HepG2 (cell line): ENCODE data around the gene GPR62. TPM values are rescaled to one million over a fixed set of nuclear protein-coding genes. Genes with fewer than 3 reads are reported as not detected.

ENCODE experiments used
- CEBPB ChIP-seq: IDR thresholded peaks from 2 replicates; pipeline ENCODE4 v1.6.1; 2011; ENCODE audit warnings: low read depth, low read length, improper control_type of control experiment, borderline replicate concordance
- FLYWCH1 ChIP-seq: sonication (generic); formaldehyde crosslinking; IDR thresholded peaks from 2 replicates; pipeline ENCODE4 v1.8.1; 2023; ENCODE audit warnings: mild to moderate bottlenecking, missing genetic modification reagents
- IRF2 ChIP-seq: IDR thresholded peaks from 2 replicates; pipeline ENCODE4 v1.6.1; 2018; ENCODE audit warnings: missing genetic modification reagents, missing compliant biosample characterization
- KAT2B ChIP-seq: fragments of 150-350 bp; IDR thresholded peaks from 2 replicates; pipeline ENCODE4 v1.6.1; 2014; ENCODE audit warnings: low read depth, low read length, borderline replicate concordance
- KMT2B ChIP-seq: IDR thresholded peaks from 2 replicates; pipeline ENCODE4 v1.6.1; 2016; ENCODE audit warnings: missing genetic modification reagents, missing compliant biosample characterization
- MED13 ChIP-seq: sonication (generic); formaldehyde crosslinking; IDR thresholded peaks from 2 replicates; pipeline ENCODE4 v1.5.0; 2020; ENCODE audit warnings: missing genetic modification reagents
- MYC ChIP-seq: sonication (generic); formaldehyde crosslinking; IDR thresholded peaks from 2 replicates; pipeline ENCODE4 v1.9.0; 2021; ENCODE audit warnings: missing genetic modification reagents, borderline replicate concordance
- NFE2L1 ChIP-seq: sonication (generic); formaldehyde crosslinking; IDR thresholded peaks from 2 replicates; pipeline ENCODE4 v1.4.0; 2020; ENCODE audit warnings: missing genetic modification reagents, mild to moderate bottlenecking, borderline replicate concordance
- PAX8 ChIP-seq: sonication (generic); formaldehyde crosslinking; IDR thresholded peaks from 2 replicates; pipeline ENCODE4 v1.8.0; 2022; ENCODE audit warnings: mild to moderate bottlenecking, missing genetic modification reagents, borderline replicate concordance
- PRDM10 ChIP-seq: sonication (generic); formaldehyde crosslinking; IDR thresholded peaks from 2 replicates; pipeline ENCODE4 v1.4.0; 2020; ENCODE audit warnings: low read depth, missing genetic modification reagents
- SAP130 ChIP-seq: IDR thresholded peaks from 2 replicates; pipeline ENCODE4 v1.6.1; 2016; ENCODE audit warnings: low read depth
- SOX6 ChIP-seq, 2 experiments: fragments of 450-650 bp in 1 of 2; sonication (generic) in 1 of 2; formaldehyde crosslinking in 1 of 2; IDR thresholded peaks; 2 replicates each; pipeline versions ENCODE4 v1.4.0 to v1.6.1; 2017 to 2020; ENCODE audit warnings: antibody characterized with exemption in 1 of 2, mild to moderate bottlenecking in 1 of 2, missing genetic modification reagents in 1 of 2
- ZFP62 ChIP-seq: sonication (generic); formaldehyde crosslinking; IDR thresholded peaks from 2 replicates; pipeline ENCODE4 v1.4.0; 2020; ENCODE audit warnings: missing genetic modification reagents
- ZNF430 ChIP-seq: sonication (generic); formaldehyde crosslinking; IDR thresholded peaks from 2 replicates; pipeline ENCODE4 v1.9.0; 2021; ENCODE audit warnings: mild to moderate bottlenecking, missing genetic modification reagents
- ZNF451 ChIP-seq: sonication (generic); formaldehyde crosslinking; IDR thresholded peaks from 2 replicates; pipeline ENCODE4 v1.5.0; 2020; ENCODE audit warnings: mild to moderate bottlenecking, missing genetic modification reagents
- ZNF557 ChIP-seq: sonication (generic); formaldehyde crosslinking; IDR thresholded peaks from 2 replicates; pipeline ENCODE4 v1.4.0; 2020; ENCODE audit warnings: missing genetic modification reagents
- ZNF616 ChIP-seq: sonication (generic); formaldehyde crosslinking; IDR thresholded peaks from 2 replicates; pipeline ENCODE4 v1.5.0; 2020; ENCODE audit warnings: low read depth, mild to moderate bottlenecking, missing genetic modification reagents
- ZNF790 ChIP-seq: sonication (generic); formaldehyde crosslinking; IDR thresholded peaks from 2 replicates; pipeline ENCODE4 v1.8.0; 2022; ENCODE audit warnings: missing genetic modification reagents, mild to moderate bottlenecking, borderline replicate concordance
- polyA plus RNA-seq, 8 experiments: library from polyadenylated mRNA; depleted of rRNA in 3 of 8; stranded (reverse) in 7 of 8; unstranded in 1 of 8; fragments of >200 nt; fragmentation: Illumina TruSeq in 4 of 8; extraction: Trizol in 4 of 8; gene quantifications; 2 replicates each; pipeline versions ENCODE4 v1.2.1 to v1.2.3, GENCODE V29; 2011 to 2016; ENCODE audit warnings: low read depth in 4 of 8, missing spikeins in 1 of 8, mixed read lengths in 1 of 8; ENCODE audit not compliant: insufficient read depth in 1 of 8
- total RNA-seq, 5 experiments: library from RNA; depleted of rRNA; stranded (reverse); fragments of >200 nt; fragmentation: Illumina TruSeq; extraction: Trizol; gene quantifications; 2 replicates each; pipeline ENCODE4 v1.2.3, GENCODE V29; 2016; ENCODE audit warnings: low read depth in 1 of 5
- TF ChIP-seq, protein P1 (sequence below): sonication (generic); formaldehyde crosslinking; conservative IDR thresholded peaks from 2 replicates; pipeline ENCODE4 v1.8.0; 2022; ENCODE audit warnings: low read depth, missing genetic modification reagents
- TF ChIP-seq, protein P2 (sequence below): sonication (generic); formaldehyde crosslinking; conservative IDR thresholded peaks from 2 replicates; pipeline ENCODE4 v1.8.1; 2023; ENCODE audit warnings: missing genetic modification reagents
- TF ChIP-seq, protein P3 (sequence below): sonication (generic); formaldehyde crosslinking; IDR thresholded peaks from 2 replicates; pipeline ENCODE4 v1.4.0; 2020; ENCODE audit warnings: missing genetic modification reagents; ENCODE audit errors: not compliant biosample characterization
- TF ChIP-seq, protein P4 (sequence below): sonication (generic); formaldehyde crosslinking; IDR thresholded peaks from 2 replicates; pipeline ENCODE4 v1.8.0; 2023; ENCODE audit warnings: mild to moderate bottlenecking, missing genetic modification reagents

The GPR62 gene
- total and polyA plus RNA-seq, 2 of the 13 experiments (the other 11 are each of a cell fraction or from before 2014, with no cell fraction given): not detected

DNA sequence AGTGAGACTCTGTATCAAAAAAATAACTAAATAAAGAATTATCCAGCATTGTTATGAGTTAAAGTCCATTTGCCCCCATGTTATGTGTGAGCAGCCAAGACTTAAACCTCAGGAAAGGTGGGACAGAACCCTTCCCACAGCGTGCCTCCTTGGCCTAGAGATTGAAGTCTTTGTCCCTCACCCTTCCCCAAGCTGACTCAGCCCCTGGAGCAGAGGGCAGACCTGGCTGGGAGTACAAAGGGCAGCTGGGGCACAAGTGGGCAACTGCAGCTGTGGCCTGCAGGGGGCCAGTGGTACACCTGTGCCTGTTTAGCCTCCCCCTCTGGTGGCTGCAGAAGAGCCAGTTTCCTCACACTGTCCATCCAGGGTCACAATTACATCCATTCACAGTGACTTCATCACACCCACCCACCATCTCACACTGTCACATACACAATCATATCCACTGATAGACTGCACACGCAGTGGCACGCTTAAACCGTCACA, 27.2 kb downstream of the GPR62 start (continued):
- TF ChIP-seq, protein P1, sequence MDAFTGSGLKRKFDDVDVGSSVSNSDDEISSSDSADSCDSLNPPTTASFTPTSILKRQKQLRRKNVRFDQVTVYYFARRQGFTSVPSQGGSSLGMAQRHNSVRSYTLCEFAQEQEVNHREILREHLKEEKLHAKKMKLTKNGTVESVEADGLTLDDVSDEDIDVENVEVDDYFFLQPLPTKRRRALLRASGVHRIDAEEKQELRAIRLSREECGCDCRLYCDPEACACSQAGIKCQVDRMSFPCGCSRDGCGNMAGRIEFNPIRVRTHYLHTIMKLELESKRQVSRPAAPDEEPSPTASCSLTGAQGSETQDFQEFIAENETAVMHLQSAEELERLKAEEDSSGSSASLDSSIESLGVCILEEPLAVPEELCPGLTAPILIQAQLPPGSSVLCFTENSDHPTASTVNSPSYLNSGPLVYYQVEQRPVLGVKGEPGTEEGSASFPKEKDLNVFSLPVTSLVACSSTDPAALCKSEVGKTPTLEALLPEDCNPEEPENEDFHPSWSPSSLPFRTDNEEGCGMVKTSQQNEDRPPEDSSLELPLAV (CRISPR knock-in tag): no peak
- TF ChIP-seq MYC (peak; percentile 87), KMT2B (CRISPR knock-in tag) (peak; percentile 16; the same call in 1 of the 2 replicates), NFE2L1 (CRISPR knock-in tag) (no peak), CEBPB (no peak), ZNF451 (no peak), SAP130 (CRISPR knock-in tag) (peak; percentile 92), ZNF557 (no peak), ZNF430 (peak; percentile 71), SOX6 (IDR thresholded peaks at IDR 0.05) (no peak), SOX6 (CRISPR knock-in tag; IDR thresholded peaks at IDR 0.05) (peak; percentile 68), ZFP62 (CRISPR knock-in tag) (no peak), MED13 (CRISPR knock-in tag) (no peak), PAX8 (CRISPR knock-in tag) (no peak), PRDM10 (CRISPR knock-in tag) (peak; percentile 35; the same call in 1 of the 2 replicates), ZNF790 (CRISPR knock-in tag) (no peak), KAT2B (no peak), IRF2 (0 out of 2 replicates have a peak, but pooled peaks have one; percentile 54), FLYWCH1 (no peak), ZNF616 (CRISPR knock-in tag) (no peak)
- TF ChIP-seq, protein P2, sequence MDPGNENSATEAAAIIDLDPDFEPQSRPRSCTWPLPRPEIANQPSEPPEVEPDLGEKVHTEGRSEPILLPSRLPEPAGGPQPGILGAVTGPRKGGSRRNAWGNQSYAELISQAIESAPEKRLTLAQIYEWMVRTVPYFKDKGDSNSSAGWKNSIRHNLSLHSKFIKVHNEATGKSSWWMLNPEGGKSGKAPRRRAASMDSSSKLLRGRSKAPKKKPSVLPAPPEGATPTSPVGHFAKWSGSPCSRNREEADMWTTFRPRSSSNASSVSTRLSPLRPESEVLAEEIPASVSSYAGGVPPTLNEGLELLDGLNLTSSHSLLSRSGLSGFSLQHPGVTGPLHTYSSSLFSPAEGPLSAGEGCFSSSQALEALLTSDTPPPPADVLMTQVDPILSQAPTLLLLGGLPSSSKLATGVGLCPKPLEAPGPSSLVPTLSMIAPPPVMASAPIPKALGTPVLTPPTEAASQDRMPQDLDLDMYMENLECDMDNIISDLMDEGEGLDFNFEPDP (CRISPR knock-in tag): no peak
- TF ChIP-seq, protein P3, sequence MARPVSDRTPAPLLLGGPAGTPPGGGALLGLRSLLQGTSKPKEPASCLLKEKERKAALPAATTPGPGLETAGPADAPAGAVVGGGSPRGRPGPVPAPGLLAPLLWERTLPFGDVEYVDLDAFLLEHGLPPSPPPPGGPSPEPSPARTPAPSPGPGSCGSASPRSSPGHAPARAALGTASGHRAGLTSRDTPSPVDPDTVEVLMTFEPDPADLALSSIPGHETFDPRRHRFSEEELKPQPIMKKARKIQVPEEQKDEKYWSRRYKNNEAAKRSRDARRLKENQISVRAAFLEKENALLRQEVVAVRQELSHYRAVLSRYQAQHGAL (CRISPR knock-in tag): no peak
- TF ChIP-seq, protein P4, sequence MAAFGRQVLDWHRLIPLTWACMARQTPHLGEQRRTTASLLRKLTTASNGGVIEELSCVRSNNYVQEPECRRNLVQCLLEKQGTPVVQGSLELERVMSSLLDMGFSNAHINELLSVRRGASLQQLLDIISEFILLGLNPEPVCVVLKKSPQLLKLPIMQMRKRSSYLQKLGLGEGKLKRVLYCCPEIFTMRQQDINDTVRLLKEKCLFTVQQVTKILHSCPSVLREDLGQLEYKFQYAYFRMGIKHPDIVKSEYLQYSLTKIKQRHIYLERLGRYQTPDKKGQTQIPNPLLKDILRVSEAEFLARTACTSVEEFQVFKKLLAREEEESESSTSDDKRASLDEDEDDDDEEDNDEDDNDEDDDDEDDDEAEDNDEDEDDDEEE (CRISPR knock-in tag): no peak; the same call in 1 of the 2 replicates
